ENCODE measurements around the gene TCF7L1. TPM values are rescaled to one million over a fixed set of nuclear protein-coding genes. Genes with fewer than 3 reads are reported as not detected.

Gene TCF7L1
- polyA plus RNA-seq, 1 donor (not counting 4 experiments of a cell fraction or from before 2014, with no cell fraction given), result 1.0 TPM

- DNase-seq (ENCODE audit: low read depth, low spot score) (no peak), FAIRE-seq (no peak)
- Histone ChIP-seq H2AFZ (ENCODE audit: control insufficient read depth, low read length) (no peak overlapping the region), H3K27me3 (ENCODE audit: control insufficient read depth, extremely low read depth, insufficient read depth, low read length) (no peaks in the 10 kb centered on the region), H3K36me3 (ENCODE audit: control insufficient read depth in 2 of 2, extremely low read depth in 1 of 2, insufficient read depth in 2 of 2, low read length in 2 of 2) (peaks cover 0 to 24% of the 10 kb centered on the region in 2 experiments), H4K20me1 (ENCODE audit: control insufficient read depth, extremely low read depth, insufficient read depth, low read length) (no peaks in the 10 kb centered on the region), H3K79me2 (ENCODE audit: control insufficient read depth, insufficient read depth, low read length) (no peaks in the 10 kb centered on the region), H3K9me1 (ENCODE audit: control insufficient read depth, extremely low read depth, insufficient read depth, low read length) (no peaks in the 10 kb centered on the region), H3K27ac (ENCODE audit: control insufficient read depth, insufficient read depth, low read length) (no peak overlapping the region), H3K4me2 (ENCODE audit: control insufficient read depth, extremely low read depth, insufficient read depth, low read depth, low read length) (no peak overlapping the region), H3K9me3 (ENCODE audit: control insufficient read depth, low read depth, low read length) (no peaks in the 10 kb centered on the region), H3K4me3 (ENCODE audit: control insufficient read depth in 2 of 3, extremely low read depth in 1 of 3, insufficient read depth in 2 of 3, low read depth in 1 of 3, low read length in 3 of 3) (no peak overlapping the region), H3K4me1 (ENCODE audit: control insufficient read depth, extremely low read depth, insufficient read depth, low read length) (peaks cover 12% of the 10 kb centered on the region), H3K9ac (ENCODE audit: control insufficient read depth, extremely low read depth, insufficient read depth, low read length) (no peak overlapping the region)
- dilution Hi-C loops (cut with MboI; ENCODE audit: extremely low pct_ligation_motif_present, low sequenced_read_pairs), result loop anchor here (10.0 kb wide), 1 partner anchor 55 kb away; no protein-coding TSS in a partner anchor
- TF ChIP-seq EZH2 (IDR thresholded peaks at IDR 0.05; ENCODE audit: low read length), result no peak
- TF ChIP-seq CTCF (optimal IDR thresholded peaks at IDR 0.05 in 1 of 3, IDR thresholded peaks at IDR 0.05 in 1 of 3, conservative IDR thresholded peaks at IDR 0.05 in 1 of 3; ENCODE audit: extremely low read depth in 1 of 3, insufficient read depth in 2 of 3, low read length in 3 of 3), result no peak
These were observed 176.6 kb downstream of the TCF7L1 start for GRCh38 chr2:85309699-85310321.

GRCh38 chr2:85310330-85310729 lies 177.1 kb downstream of the TCF7L1 start:
- dilution Hi-C loops (cut with MboI; ENCODE audit: extremely low pct_ligation_motif_present, low sequenced_read_pairs), result loop anchor here (10.0 kb wide), 1 partner anchor 54 kb away; no protein-coding TSS in a partner anchor
- Histone ChIP-seq H3K9me3 (ENCODE audit: control insufficient read depth, low read depth, low read length) (no peaks in the 10 kb centered on the region), H4K20me1 (ENCODE audit: control insufficient read depth, extremely low read depth, insufficient read depth, low read length) (no peaks in the 10 kb centered on the region), H3K9me1 (ENCODE audit: control insufficient read depth, extremely low read depth, insufficient read depth, low read length) (no peaks in the 10 kb centered on the region), H3K36me3 (ENCODE audit: control insufficient read depth in 2 of 2, extremely low read depth in 1 of 2, insufficient read depth in 2 of 2, low read length in 2 of 2) (peaks cover 0 to 24% of the 10 kb centered on the region in 2 experiments), H3K4me3 (ENCODE audit: control insufficient read depth in 2 of 3, extremely low read depth in 1 of 3, insufficient read depth in 2 of 3, low read depth in 1 of 3, low read length in 3 of 3) (no peak overlapping the region), H3K4me2 (ENCODE audit: control insufficient read depth, extremely low read depth, insufficient read depth, low read depth, low read length) (no peak overlapping the region), H3K27ac (ENCODE audit: control insufficient read depth, insufficient read depth, low read length) (no peak overlapping the region), H3K27me3 (ENCODE audit: control insufficient read depth, extremely low read depth, insufficient read depth, low read length) (no peaks in the 10 kb centered on the region), H2AFZ (ENCODE audit: control insufficient read depth, low read length) (no peak overlapping the region), H3K79me2 (ENCODE audit: control insufficient read depth, insufficient read depth, low read length) (no peaks in the 10 kb centered on the region), H3K4me1 (ENCODE audit: control insufficient read depth, extremely low read depth, insufficient read depth, low read length) (peaks cover 12% of the 10 kb centered on the region), H3K9ac (ENCODE audit: control insufficient read depth, extremely low read depth, insufficient read depth, low read length) (no peak overlapping the region)
- FAIRE-seq, result no peak
- no peak for DNase-seq (ENCODE audit: low read depth, low spot score)
- TF ChIP-seq CTCF (optimal IDR thresholded peaks at IDR 0.05 in 1 of 3, IDR thresholded peaks at IDR 0.05 in 1 of 3, conservative IDR thresholded peaks at IDR 0.05 in 1 of 3; ENCODE audit: extremely low read depth in 1 of 3, insufficient read depth in 2 of 3, low read length in 3 of 3), result no peak
- no peak for TF ChIP-seq EZH2 (IDR thresholded peaks at IDR 0.05; ENCODE audit: low read length)

Data from keratinocyte (primary cell).